HEK293T (cell line): ENCODE data around the gene GPBAR1.

Experiments
- ARNT ChIP-seq: fragments of 450-650 bp; IDR thresholded peaks from 2 replicates; pipeline ENCODE4 v1.6.1; 2017; ENCODE audit warnings: mild to moderate bottlenecking
- BHLHE40 ChIP-seq: fragments of 450-650 bp; IDR thresholded peaks from 2 replicates; pipeline ENCODE4 v1.6.1; 2016; ENCODE audit warnings: mild to moderate bottlenecking, moderate library complexity, borderline replicate concordance
- CTBP1 ChIP-seq: fragments of 450-650 bp; IDR thresholded peaks from 2 replicates; pipeline ENCODE4 v1.6.1; 2016; ENCODE audit warnings: borderline replicate concordance
- ELF4 ChIP-seq: fragments of 450-650 bp; IDR thresholded peaks from 2 replicates; pipeline ENCODE4 v1.6.1; 2017; ENCODE audit warnings: antibody characterized with exemption
- FOXA1 ChIP-seq: fragments of 450-650 bp; IDR thresholded peaks from 2 replicates; pipeline ENCODE4 v1.6.1; 2016; ENCODE audit warnings: mild to moderate bottlenecking
- FOXK2 ChIP-seq: fragments of 450-650 bp; IDR thresholded peaks from 2 replicates; pipeline ENCODE4 v1.6.1; 2016; ENCODE audit warnings: mild to moderate bottlenecking
- FOXM1 ChIP-seq: fragments of 450-650 bp; IDR thresholded peaks from 2 replicates; pipeline ENCODE4 v1.6.1; 2017; ENCODE audit warnings: mild to moderate bottlenecking, borderline replicate concordance
- HDGF ChIP-seq: fragments of 450-650 bp; IDR thresholded peaks from 2 replicates; pipeline ENCODE4 v1.6.1; 2017; ENCODE audit warnings: antibody characterized with exemption, borderline replicate concordance
- LEF1 ChIP-seq: fragments of 450-650 bp; IDR thresholded peaks from 2 replicates; pipeline ENCODE4 v1.6.1; 2017; ENCODE audit warnings: mild to moderate bottlenecking, borderline replicate concordance
- SP1 ChIP-seq: fragments of 450-650 bp; IDR thresholded peaks from 2 replicates; pipeline ENCODE4 v1.6.1; 2017
- SUZ12 ChIP-seq: fragments of 450-650 bp; IDR thresholded peaks from 2 replicates; pipeline ENCODE4 v1.6.1; 2016; ENCODE audit warnings: mild to moderate bottlenecking
- TARDBP ChIP-seq: fragments of 450-650 bp; IDR thresholded peaks from 2 replicates; pipeline ENCODE4 v1.6.1; 2016
- ZNF384 ChIP-seq: fragments of 450-650 bp; IDR thresholded peaks from 2 replicates; pipeline ENCODE4 v1.6.1; 2016
- TF ChIP-seq, protein P1 (sequence below): fragments of 450-650 bp; IDR thresholded peaks from 2 replicates; pipeline ENCODE4 v1.6.1; 2016

DNA sequence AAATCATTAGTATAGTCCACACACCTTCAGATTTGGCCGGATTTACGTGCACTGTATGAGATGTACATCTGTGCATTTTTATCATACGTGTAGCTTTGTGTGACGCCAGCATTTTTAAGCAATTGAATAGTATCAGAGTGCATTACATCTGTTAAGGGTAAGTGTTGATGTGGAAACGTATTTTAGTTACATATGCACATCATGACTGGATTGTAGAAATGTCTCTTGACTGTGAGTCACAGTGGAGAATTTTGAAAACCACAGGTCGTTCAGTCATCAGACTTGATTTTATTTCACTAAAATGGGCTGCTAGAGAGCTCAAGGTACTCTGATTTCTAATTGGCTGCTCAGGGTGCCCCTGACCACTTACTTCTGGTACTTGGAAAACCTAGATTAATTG, 5.4 kb upstream of the GPBAR1 start:
- TF ChIP-seq BHLHE40 (no peak), ELF4 (no peak), SP1 (no peak), ZNF384 (no peak), HDGF (no peak), SUZ12 (no peak), FOXM1 (no peak), FOXK2 (no peak), TARDBP (no peak), CTBP1 (no peak), LEF1 (no peak), FOXA1 (no peak), ARNT (no peak)
- TF ChIP-seq, protein P1, sequence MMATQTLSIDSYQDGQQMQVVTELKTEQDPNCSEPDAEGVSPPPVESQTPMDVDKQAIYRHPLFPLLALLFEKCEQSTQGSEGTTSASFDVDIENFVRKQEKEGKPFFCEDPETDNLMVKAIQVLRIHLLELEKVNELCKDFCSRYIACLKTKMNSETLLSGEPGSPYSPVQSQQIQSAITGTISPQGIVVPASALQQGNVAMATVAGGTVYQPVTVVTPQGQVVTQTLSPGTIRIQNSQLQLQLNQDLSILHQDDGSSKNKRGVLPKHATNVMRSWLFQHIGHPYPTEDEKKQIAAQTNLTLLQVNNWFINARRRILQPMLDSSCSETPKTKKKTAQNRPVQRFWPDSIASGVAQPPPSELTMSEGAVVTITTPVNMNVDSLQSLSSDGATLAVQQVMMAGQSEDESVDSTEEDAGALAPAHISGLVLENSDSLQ = no peak
